GM18505 (cell line): Measurements from ENCODE around the gene PLAAT2.
"Not testable (repeated sequence)": the region's sequence is repeated elsewhere in the genome, so short reads cannot be mapped to it uniquely, and the experiment has no call there.

ENCODE experiments used
- ATAC-seq: cut with Tn5 transposase; IDR thresholded peaks from one replicate; pipeline ENCODE4 v1.9.1; 2021; ENCODE audit not compliant: unreplicated experiment
- POLR2A ChIP-seq: IDR thresholded peaks from 4 replicates; pipeline ENCODE4 v1.6.1; 2011; ENCODE audit warnings: borderline replicate concordance; ENCODE audit not compliant: insufficient read depth, insufficient read length; ENCODE audit errors: extremely low read depth

PLAAT2 gene

GRCh38 chr11:63564056-63564774, 1.0 kb upstream of the PLAAT2 start:
- peak; percentile 45 for ATAC-seq
- no peak for TF ChIP-seq POLR2A

- TF ChIP-seq POLR2A = no peak
Measured at GRCh38 chr11:63560506-63561180, 2.5 kb downstream of the PLAAT2 start.

GRCh38 chr11:63558459-63559157, 4.6 kb downstream of the PLAAT2 start:
- no peak for TF ChIP-seq POLR2A

More at GRCh38 chr11:63560506-63561180, 2.5 kb downstream of the PLAAT2 start:
- no peak for ATAC-seq

GRCh38 chr11:63557570-63557969, 5.6 kb downstream of the PLAAT2 start:
- no peak for TF ChIP-seq POLR2A
- ATAC-seq = no peak

More at GRCh38 chr11:63558459-63559157, 4.6 kb downstream of the PLAAT2 start:
- no peak for ATAC-seq

- no peak for TF ChIP-seq POLR2A
- ATAC-seq = no peak
Measured at GRCh38 chr11:63556404-63557013, 6.7 kb downstream of the PLAAT2 start.

- ATAC-seq = no peak
- no peak for TF ChIP-seq POLR2A
Measured at GRCh38 chr11:63554877-63555223, 8.3 kb downstream of the PLAAT2 start.

GRCh38 chr11:63553759-63554158, 9.4 kb downstream of the PLAAT2 start:
- ATAC-seq = peak; percentile 64
- TF ChIP-seq POLR2A = peak; percentile 54

- TF ChIP-seq POLR2A = no peak
Measured at GRCh38 chr11:63552921-63553320, 10.3 kb downstream of the PLAAT2 start.

GRCh38 chr11:63551889-63552266, 11.3 kb downstream of the PLAAT2 start:
- no peak for TF ChIP-seq POLR2A
- ATAC-seq = no peak

More at GRCh38 chr11:63552921-63553320, 10.3 kb downstream of the PLAAT2 start:
- no peak for ATAC-seq

GRCh38 chr11:63551091-63551888, 11.9 kb downstream of the PLAAT2 start:
- TF ChIP-seq POLR2A = no peak
- no peak for ATAC-seq

- ATAC-seq = not testable (repeated sequence)
Measured at GRCh38 chr11:63550156-63550700, 13.0 kb downstream of the PLAAT2 start.

- TF ChIP-seq POLR2A = no peak
- ATAC-seq = no peak
Measured at GRCh38 chr11:63549411-63549810, 13.8 kb downstream of the PLAAT2 start.
